GM10266 (cell line): ENCODE measurements around the gene HADH.

Experiments used
- DNase-seq: peaks from one replicate; pipeline ENCODE4 v3.0.0; 2012; ENCODE audit errors: extremely low spot score
- TF ChIP-seq, protein P1 (sequence below): IDR thresholded peaks from 2 replicates; pipeline ENCODE4 v1.5.1; 2012; ENCODE audit warnings: mild to moderate bottlenecking, low read depth; ENCODE audit not compliant: control insufficient read depth, insufficient read depth; ENCODE audit errors: missing control alignments

The HADH gene

DNA sequence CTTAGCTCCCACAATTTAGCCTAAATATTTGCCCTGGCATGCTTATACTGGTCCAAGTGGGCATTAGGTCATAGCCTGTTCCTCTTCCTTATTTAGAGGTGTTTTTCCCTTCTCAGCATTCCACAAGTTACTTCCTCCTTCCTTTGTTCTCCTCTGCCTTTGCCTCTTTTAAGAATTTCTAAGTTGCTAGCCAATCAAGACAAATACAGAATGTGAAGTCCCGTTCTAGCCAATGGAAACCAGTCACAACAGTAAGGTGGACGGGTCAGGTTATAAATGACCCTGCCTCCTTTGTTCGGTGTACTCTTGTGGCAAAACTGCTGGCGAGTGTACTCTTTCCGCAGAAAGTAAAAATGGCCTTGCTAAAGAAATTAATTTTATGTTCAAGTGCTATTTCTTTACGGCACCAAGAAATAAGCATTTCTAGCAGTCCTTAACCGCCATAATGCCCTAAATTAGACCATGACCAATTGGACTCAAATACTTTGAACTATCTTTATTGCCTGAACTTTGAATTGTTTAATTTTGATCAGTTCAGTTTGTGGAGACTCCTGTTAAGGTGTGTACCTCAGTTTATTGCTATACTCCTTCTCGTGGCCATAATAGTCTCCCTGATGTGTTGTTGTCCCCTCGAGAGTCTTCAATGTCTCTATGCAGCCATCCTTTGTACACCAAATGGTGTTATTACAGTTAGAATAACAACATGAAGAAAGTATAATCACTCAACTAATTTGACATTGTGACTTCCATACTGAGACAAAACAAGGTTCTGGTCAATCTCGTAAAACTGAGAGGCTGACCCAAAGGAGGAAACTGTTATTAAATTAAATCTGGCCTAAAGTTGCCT lies 1.6 kb upstream of the HADH start:
- DNase-seq, result no peak

DNA sequence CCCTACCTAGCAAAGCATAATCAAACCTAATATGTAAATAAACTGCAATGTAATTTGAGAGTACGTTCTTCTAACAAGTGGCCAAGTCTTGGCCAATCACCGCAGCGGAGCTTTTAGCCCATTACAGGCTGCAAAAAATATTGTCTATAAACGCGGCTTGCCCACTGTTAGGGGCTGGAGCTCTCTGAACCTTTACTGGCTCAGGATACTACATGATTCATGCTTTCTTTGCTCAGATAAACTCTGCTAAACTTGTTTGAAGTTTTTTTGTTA lies 990 bp upstream of the HADH start:
- TF ChIP-seq, protein P1, sequence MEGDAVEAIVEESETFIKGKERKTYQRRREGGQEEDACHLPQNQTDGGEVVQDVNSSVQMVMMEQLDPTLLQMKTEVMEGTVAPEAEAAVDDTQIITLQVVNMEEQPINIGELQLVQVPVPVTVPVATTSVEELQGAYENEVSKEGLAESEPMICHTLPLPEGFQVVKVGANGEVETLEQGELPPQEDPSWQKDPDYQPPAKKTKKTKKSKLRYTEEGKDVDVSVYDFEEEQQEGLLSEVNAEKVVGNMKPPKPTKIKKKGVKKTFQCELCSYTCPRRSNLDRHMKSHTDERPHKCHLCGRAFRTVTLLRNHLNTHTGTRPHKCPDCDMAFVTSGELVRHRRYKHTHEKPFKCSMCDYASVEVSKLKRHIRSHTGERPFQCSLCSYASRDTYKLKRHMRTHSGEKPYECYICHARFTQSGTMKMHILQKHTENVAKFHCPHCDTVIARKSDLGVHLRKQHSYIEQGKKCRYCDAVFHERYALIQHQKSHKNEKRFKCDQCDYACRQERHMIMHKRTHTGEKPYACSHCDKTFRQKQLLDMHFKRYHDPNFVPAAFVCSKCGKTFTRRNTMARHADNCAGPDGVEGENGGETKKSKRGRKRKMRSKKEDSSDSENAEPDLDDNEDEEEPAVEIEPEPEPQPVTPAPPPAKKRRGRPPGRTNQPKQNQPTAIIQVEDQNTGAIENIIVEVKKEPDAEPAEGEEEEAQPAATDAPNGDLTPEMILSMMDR, result no peak
- no peak for DNase-seq

More for the DNA sequence above, 1.6 kb upstream of the HADH start:
- TF ChIP-seq, protein P1, result no peak

DNA sequence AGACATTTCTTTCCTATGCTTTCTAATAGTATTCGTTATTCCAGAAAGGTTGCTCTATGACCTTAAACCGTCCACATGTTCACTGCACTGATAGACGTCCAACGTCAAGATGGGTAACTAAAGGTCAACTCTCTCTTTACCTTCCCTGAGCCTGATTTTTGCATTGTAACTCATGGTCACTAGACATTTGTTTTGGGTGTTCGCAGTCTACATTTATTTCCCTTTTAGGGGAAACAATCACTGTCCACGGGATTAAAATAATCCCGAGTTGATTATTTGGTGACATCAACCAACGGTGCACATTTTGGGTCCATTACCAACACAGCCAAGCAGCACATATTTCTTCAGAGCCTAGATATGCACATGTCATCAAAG lies 540 bp upstream of the HADH start:
- TF ChIP-seq, protein P1, result no peak
- no peak for DNase-seq

DNA sequence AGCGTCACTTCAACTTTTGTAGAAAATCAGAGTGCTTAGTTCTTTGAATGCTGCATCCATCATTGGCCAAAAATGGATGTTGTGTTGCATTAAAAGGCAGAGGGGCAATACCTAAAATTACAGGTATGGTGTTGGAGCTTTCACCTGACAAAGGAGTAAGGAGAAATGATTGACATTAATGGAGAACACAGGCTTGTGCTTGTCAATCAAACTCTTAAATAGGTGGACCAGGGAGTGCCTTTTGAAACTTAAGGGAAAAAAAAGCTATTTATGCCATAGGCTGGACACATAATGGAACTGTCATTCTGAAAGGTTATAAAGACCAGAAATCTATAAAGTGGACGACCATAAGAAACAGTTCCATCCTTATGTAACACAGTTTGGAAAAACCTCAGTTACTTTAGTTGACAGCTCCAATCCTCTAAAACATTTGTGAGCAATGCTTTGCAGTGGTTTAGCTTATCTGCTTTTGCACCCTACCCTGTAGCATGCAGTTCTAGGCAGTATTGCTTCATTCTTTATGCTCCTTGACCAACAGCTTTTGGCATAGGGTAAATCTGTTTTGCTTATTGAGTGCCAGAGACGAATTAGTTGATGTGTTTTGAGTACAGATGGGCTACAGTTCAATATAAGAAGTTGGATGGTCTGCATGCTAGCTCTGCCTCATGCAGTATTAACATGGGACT lies 2.4 kb downstream of the HADH start:
- TF ChIP-seq, protein P1, result no peak
- peak; percentile 27 for DNase-seq

DNA sequence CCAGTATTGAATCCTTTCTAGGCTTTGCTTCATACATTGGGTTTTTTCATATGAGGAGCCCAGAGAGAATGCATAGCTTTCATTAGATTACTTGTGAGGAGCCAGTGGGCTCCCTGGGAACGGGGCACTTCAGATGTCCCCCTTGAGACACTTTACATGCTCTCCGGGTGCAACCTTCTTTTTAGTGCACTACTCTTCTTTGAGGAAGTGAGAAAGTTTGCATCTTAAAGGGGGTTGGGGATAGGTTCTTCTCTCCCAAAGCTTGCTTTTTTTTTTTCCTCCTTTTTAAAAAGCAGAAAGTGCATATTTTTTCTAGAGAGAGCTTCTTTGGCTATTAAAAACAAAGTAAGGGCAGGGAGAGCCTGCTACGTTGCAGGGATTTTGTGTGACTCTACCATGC lies 4.3 kb downstream of the HADH start:
- TF ChIP-seq, protein P1, result no peak
- peak; percentile 49 for DNase-seq

DNA sequence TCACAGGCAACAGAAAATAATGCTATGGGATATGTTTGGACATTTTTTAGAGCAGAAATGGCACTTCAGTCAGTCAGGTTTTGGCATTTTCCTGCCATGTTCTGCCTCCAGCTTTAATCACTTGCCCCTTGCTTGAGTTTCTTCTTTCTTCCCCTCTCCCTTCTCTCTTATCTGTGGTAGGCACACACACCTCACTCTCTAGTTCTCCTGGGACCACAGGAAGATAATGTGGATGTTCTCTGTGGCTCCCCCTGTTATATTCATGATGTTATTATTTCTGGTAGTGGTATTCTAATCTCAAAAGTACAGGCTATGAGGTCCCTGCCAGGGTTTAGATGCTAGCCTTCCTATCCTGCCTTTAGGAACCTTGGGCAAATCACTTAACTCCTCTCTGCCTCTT lies 5.2 kb downstream of the HADH start:
- no peak for DNase-seq
- TF ChIP-seq, protein P1, result no peak
